Breast epithelium (tissue), 4 donors: Measurements from ENCODE around the gene BUB1. TPM values are rescaled to one million over a fixed set of nuclear protein-coding genes. Genes with fewer than 3 reads are reported as not detected.

ENCODE experiments used
- DNase-seq, 2 donors: peaks; one replicate each; pipeline ENCODE4 v3.0.0-alpha.2; 2019; ENCODE audit warnings: low spot score in 2 of 2
- H3K27ac ChIP-seq, 2 donors: fragments of 200-600 bp; sonication (generic) in 1 of 2; one replicate each; pipeline ENCODE4 v1.5.1; 2016 to 2019; ENCODE audit warnings: mild to moderate bottlenecking in 1 of 2
- H3K27me3 ChIP-seq, 2 donors: fragments of 200-600 bp; sonication (generic) in 1 of 2; one replicate each; pipeline versions ENCODE4 v1.5.1 to v1.6.0; 2017 to 2019; ENCODE audit warnings: control low read depth in 1 of 2, mild to moderate bottlenecking in 1 of 2
- H3K36me3 ChIP-seq: fragments of 200-600 bp; one replicate; pipeline ENCODE4 v1.5.1; 2019
- H3K4me1 ChIP-seq, 2 donors: fragments of 200-600 bp; sonication (generic); one replicate each; pipeline ENCODE4 v1.5.1; 2016 to 2019; ENCODE audit warnings: control low read depth in 1 of 2
- H3K4me3 ChIP-seq, 3 donors: fragments of 200-600 bp; sonication (generic); 1 replicate in 2 of 3; 2 replicates in 1 of 3; pipeline ENCODE4 v1.5.1; 2016 to 2019; ENCODE audit warnings: mild to moderate bottlenecking in 3 of 3, moderate library complexity in 2 of 3
- H3K9me3 ChIP-seq, 2 donors: fragments of 200-600 bp; sonication (generic) in 1 of 2; one replicate each; pipeline ENCODE4 v1.5.1; 2016 to 2019; ENCODE audit warnings: control low read depth in 1 of 2
- POLR2A ChIP-seq: fragments of 450-650 bp; IDR thresholded peaks from one replicate; pipeline ENCODE4 v1.6.1; 2016; ENCODE audit warnings: antibody characterized with exemption, mild to moderate bottlenecking, moderate library complexity
- POLR2AphosphoS5 ChIP-seq, 3 donors: sonication (generic); formaldehyde crosslinking; IDR thresholded peaks; one replicate each; pipeline ENCODE4 v1.6.1; 2017; ENCODE audit warnings: antibody characterized with exemption in 3 of 3
- intact Hi-C: fragments of 100-400 bp; cut with DNase I; formaldehyde crosslinking; loops from one replicate; pipeline ENCODE4 v1.15.1; 2023; ENCODE audit warnings: low total_unique reads
- total RNA-seq, 3 donors: library from RNA; depleted of rRNA; stranded (reverse); fragments of >200 nt; gene quantifications; one replicate each; pipeline ENCODE4 v1.1.0, GENCODE V29; 2016
- TF ChIP-seq, protein P1 (sequence below), 3 donors: fragments of 450-650 bp; IDR thresholded peaks; one replicate each; pipeline ENCODE4 v1.5.1; 2016 to 2017; ENCODE audit warnings: antibody characterized with exemption in 3 of 3, mild to moderate bottlenecking in 3 of 3, moderate library complexity in 3 of 3

Gene BUB1
- 1 to 10 TPM in 2 of 3 donors, under 1 TPM in 1; 0.66 to 2.5 (median 2.2) TPM for total RNA-seq

DNA sequence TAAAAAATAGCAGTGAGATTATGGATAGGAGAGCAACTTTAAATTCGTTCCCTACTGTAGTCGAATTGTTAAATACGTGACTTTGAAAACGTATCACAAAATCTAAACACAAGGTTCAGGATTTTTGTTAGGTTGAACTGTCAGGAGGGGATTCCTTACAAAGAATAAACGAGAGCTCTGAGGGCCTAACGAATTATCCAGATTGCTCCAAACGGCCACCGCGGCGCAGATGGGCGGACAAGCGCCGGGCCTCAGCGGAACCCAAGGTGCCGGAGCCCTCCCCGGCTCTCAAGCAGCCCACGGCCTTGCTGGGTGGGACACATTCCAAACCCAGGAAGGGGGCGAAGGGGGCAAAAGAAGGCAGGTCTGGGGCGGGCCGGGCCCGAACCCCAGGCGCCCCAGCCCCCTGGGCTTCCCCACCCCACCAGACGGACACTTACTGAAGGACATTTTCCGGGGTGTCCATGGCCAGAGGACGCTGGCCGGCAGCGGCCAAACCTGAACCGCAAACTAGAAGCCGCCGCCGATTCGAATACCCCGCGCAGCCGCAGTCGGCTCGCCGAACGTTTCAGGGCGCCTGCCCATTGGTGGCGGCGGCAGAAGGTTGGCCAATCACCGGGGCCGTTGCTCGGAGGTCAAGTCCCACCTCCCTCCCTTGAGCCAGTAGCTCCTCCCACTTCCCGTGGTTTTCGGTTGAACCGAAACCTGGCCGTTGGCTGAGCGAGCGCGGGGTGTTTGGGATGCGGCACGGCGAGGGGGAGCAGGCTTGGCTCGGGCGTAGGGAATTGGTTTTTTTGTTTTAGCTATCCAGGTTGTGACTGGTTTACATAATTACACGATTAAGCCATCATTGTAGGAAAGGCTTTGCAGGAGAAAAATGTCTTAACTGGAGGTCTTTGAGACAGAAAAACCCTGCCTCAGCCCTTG is at the start of gene BUB1:
Gene BUB1 (minus strand): TSS at position 534 of the 927 bp plus-strand sequence. CDS start 68 bp downstream, at position 466.
- Histone ChIP-seq H3K4me3 (peak within 1 kb of the TSS; percentile 69 to 76 (median 70)), H3K4me1 (no peaks in the 10 kb centered on the region), H3K27me3 (no peaks in the 10 kb centered on the region), H3K9me3 (no peaks in the 10 kb centered on the region), H3K36me3 (no peaks in the 10 kb centered on the region), H3K27ac (peak within 1 kb of the TSS; percentile 78 to 87)
- DNase-seq, result peak; percentile 95 to 97
- TF ChIP-seq POLR2A (peak; percentile 41), POLR2AphosphoS5 (IDR thresholded peaks at IDR 0.05) (peak; percentile 27 to 78 (median 40))
- TF ChIP-seq, protein P1, sequence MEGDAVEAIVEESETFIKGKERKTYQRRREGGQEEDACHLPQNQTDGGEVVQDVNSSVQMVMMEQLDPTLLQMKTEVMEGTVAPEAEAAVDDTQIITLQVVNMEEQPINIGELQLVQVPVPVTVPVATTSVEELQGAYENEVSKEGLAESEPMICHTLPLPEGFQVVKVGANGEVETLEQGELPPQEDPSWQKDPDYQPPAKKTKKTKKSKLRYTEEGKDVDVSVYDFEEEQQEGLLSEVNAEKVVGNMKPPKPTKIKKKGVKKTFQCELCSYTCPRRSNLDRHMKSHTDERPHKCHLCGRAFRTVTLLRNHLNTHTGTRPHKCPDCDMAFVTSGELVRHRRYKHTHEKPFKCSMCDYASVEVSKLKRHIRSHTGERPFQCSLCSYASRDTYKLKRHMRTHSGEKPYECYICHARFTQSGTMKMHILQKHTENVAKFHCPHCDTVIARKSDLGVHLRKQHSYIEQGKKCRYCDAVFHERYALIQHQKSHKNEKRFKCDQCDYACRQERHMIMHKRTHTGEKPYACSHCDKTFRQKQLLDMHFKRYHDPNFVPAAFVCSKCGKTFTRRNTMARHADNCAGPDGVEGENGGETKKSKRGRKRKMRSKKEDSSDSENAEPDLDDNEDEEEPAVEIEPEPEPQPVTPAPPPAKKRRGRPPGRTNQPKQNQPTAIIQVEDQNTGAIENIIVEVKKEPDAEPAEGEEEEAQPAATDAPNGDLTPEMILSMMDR (IDR thresholded peaks at IDR 0.05), result no peak
- intact Hi-C loops, result no loop called here

DNA sequence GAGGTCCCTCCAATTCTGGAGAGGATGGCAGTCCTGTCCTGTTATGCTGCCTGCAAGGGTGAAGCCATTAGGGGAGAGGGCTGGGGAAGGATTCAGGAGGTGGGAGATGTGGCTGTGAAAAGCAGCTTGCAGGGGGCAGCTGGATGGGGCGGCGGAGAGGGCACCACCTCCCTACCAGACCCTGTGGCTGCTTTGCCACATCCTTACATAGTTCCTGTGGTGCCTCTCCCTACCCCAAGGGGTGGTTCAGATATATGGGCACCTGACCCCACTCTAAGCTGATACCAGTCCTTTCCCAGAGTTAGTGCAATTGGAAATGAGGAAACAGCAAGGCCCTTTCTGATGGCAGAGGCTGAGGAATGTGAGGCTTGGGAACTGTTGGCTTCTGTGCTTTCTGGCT is 48.4 kb upstream of the BUB1 start:
- TF ChIP-seq, protein P1 (IDR thresholded peaks at IDR 0.05), result no peak
- TF ChIP-seq POLR2AphosphoS5 (IDR thresholded peaks at IDR 0.05), result no peak
- no peak for TF ChIP-seq POLR2A
- intact Hi-C loops, result no loop called here
- H3K4me3 ChIP-seq, result no peak overlapping the region
- no peaks in the 10 kb centered on the region for H3K4me1 ChIP-seq
- H3K36me3 ChIP-seq, result no peaks in the 10 kb centered on the region
- H3K9me3 ChIP-seq, result no peaks in the 10 kb centered on the region
- H3K27ac ChIP-seq, result no peak overlapping the region
- H3K27me3 ChIP-seq, result peaks cover 0 to 10% of the 10 kb centered on the region in 2 donors
- no peak for DNase-seq

DNA sequence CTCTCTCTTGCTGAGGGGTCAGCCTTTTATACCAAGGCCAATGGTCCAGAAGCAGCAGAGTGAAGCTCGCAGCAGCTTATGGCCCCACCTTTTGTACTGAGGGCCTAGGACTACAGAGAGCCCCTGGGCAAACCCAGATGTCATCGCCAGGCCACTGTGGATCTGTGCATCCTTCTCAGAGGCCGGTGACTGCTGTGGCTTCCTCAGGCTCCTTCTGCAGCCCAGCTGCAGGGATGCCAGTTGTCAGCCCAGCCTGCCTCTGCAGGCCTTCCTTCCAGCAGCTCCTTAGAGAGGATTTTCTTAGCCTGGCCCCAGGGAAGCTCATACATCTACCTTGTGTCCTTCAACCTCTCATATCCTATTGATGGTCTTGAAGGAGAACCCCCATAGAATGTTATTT is 48.0 kb upstream of the BUB1 start:
- no peaks in the 10 kb centered on the region for H3K9me3 ChIP-seq
- H3K27me3 ChIP-seq, result peaks cover 0 to 5% of the 10 kb centered on the region in 2 donors
- DNase-seq, result no peak
- TF ChIP-seq, protein P1 (IDR thresholded peaks at IDR 0.05), result no peak
- TF ChIP-seq POLR2AphosphoS5 (IDR thresholded peaks at IDR 0.05) (no peak), POLR2A (no peak)
- no peaks in the 10 kb centered on the region for H3K36me3 ChIP-seq
- no peak overlapping the region for H3K27ac ChIP-seq
- no peaks in the 10 kb centered on the region for H3K4me1 ChIP-seq
- no peak overlapping the region for H3K4me3 ChIP-seq
- intact Hi-C loops, result no loop called here

DNA sequence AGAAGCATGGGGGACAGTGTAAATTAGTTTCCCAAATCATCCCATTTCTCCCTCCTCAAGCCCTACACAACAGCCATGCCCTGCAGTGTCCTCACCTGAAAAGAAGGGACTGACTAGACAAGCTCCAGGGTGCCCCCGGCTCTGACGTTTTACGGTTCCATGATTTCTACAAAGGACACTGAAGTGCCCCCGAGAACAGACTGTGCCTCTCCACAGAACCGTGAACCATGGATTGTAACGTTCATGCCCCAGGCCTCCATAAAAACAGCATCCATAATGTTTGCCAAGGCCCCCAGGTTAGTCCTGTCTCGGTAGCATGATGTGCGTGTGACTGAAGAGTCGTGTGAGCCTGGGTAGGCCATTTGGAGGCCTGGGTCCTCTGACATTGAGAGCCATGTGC is 47.5 kb upstream of the BUB1 start:
- H3K27ac ChIP-seq, result no peak overlapping the region
- no peak overlapping the region for H3K4me3 ChIP-seq
- H3K36me3 ChIP-seq, result no peaks in the 10 kb centered on the region
- intact Hi-C loops, result no loop called here
- TF ChIP-seq POLR2AphosphoS5 (IDR thresholded peaks at IDR 0.05), result no peak
- no peak for TF ChIP-seq POLR2A
- TF ChIP-seq, protein P1 (IDR thresholded peaks at IDR 0.05), result no peak
- H3K9me3 ChIP-seq, result no peaks in the 10 kb centered on the region
- peaks cover 0 to under 1% of the 10 kb centered on the region in 2 donors for H3K27me3 ChIP-seq
- no peak for DNase-seq
- no peaks in the 10 kb centered on the region for H3K4me1 ChIP-seq

DNA sequence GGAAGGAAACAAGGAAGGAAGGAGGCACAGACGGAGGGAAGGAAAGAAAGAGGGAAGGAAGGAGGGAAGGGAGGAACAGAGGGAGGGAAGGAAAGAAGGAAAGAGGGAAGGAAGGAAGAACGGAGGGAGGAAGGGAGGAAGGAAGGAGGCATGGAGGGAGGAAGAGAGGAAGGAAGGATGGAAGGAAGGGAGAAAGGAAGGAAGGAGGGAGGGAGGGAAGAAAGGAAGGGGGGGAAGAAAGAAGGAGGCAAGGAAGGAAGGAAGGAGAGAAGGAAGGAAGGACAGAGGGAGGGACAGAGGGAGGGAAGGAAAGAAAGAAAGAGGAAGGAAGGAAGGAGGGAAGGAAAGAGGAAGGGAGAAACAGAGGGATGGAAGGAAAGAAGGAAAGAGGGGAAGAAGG is 47.0 kb upstream of the BUB1 start:
- DNase-seq, result no peak
- no peak overlapping the region for H3K4me3 ChIP-seq
- H3K36me3 ChIP-seq, result no peaks in the 10 kb centered on the region
- H3K27me3 ChIP-seq, result no peaks in the 10 kb centered on the region
- no peak overlapping the region for H3K27ac ChIP-seq
- no peaks in the 10 kb centered on the region for H3K9me3 ChIP-seq
- TF ChIP-seq, protein P1 (IDR thresholded peaks at IDR 0.05), result no peak
- TF ChIP-seq POLR2AphosphoS5 (IDR thresholded peaks at IDR 0.05), result no peak
- no peak for TF ChIP-seq POLR2A
- intact Hi-C loops, result no loop called here
- H3K4me1 ChIP-seq, result no peaks in the 10 kb centered on the region
